Upper lobe of left lung (tissue), 4 donors: Measurements from ENCODE around the gene HSD17B3.
"Not testable (repeated sequence)": the region's sequence is repeated elsewhere in the genome, so short reads cannot be mapped to it uniquely, and the experiment has no call there.

Source experiments
- POLR2AphosphoS5 ChIP-seq, 2 donors: sonication (generic); formaldehyde crosslinking; IDR thresholded peaks; one replicate each; pipeline ENCODE4 v1.5.1; 2017; ENCODE audit warnings: antibody characterized with exemption in 2 of 2
- TF ChIP-seq, protein P1 (sequence below), 6 experiments: fragments of 450-650 bp in 4 of 6; fragments of 200-600 bp in 2 of 6; sonication (generic) in 2 of 6; IDR thresholded peaks; one replicate each; pipeline ENCODE4 v1.5.1; 2016 to 2019; ENCODE audit warnings: antibody characterized with exemption in 6 of 6

- TF ChIP-seq, protein P1, sequence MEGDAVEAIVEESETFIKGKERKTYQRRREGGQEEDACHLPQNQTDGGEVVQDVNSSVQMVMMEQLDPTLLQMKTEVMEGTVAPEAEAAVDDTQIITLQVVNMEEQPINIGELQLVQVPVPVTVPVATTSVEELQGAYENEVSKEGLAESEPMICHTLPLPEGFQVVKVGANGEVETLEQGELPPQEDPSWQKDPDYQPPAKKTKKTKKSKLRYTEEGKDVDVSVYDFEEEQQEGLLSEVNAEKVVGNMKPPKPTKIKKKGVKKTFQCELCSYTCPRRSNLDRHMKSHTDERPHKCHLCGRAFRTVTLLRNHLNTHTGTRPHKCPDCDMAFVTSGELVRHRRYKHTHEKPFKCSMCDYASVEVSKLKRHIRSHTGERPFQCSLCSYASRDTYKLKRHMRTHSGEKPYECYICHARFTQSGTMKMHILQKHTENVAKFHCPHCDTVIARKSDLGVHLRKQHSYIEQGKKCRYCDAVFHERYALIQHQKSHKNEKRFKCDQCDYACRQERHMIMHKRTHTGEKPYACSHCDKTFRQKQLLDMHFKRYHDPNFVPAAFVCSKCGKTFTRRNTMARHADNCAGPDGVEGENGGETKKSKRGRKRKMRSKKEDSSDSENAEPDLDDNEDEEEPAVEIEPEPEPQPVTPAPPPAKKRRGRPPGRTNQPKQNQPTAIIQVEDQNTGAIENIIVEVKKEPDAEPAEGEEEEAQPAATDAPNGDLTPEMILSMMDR (IDR thresholded peaks at IDR 0.05), result not testable (repeated sequence)
- TF ChIP-seq POLR2AphosphoS5 (IDR thresholded peaks at IDR 0.05), result not testable (repeated sequence)
Measured at GRCh38 chr9:96322210-96322609, 20.2 kb upstream of the HSD17B3 start.
